Measurements from ENCODE around the gene RAI1.

DNA sequence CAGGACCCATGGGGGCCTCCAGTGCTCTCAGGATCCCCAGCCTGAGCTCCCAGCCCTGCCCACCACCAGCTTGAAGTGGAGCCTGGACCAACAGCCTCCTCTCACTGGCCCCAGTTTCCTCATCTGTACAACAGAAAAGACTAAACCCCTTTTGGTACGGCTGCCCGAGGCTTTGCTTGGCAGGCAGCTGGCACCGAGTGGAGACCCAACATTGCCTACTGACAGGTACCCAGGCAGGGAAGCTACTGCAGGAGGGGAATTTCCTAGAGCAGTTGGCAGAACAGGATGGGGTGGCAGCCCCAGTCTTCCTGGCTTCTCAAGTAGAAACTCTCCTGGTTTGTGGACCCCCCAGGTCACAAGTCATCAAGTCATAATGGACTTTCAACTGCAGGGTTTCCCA, 141.4 kb downstream of the RAI1 start:
- TF ChIP-seq, protein P1, sequence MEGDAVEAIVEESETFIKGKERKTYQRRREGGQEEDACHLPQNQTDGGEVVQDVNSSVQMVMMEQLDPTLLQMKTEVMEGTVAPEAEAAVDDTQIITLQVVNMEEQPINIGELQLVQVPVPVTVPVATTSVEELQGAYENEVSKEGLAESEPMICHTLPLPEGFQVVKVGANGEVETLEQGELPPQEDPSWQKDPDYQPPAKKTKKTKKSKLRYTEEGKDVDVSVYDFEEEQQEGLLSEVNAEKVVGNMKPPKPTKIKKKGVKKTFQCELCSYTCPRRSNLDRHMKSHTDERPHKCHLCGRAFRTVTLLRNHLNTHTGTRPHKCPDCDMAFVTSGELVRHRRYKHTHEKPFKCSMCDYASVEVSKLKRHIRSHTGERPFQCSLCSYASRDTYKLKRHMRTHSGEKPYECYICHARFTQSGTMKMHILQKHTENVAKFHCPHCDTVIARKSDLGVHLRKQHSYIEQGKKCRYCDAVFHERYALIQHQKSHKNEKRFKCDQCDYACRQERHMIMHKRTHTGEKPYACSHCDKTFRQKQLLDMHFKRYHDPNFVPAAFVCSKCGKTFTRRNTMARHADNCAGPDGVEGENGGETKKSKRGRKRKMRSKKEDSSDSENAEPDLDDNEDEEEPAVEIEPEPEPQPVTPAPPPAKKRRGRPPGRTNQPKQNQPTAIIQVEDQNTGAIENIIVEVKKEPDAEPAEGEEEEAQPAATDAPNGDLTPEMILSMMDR (conservative IDR thresholded peaks at IDR 0.05): no peak
- TF ChIP-seq EZH2 (IDR thresholded peaks at IDR 0.05; ENCODE audit: low read depth): no peak

Measured in PC-9 (cell line).